Measurements from ENCODE around the gene KRT9.

The KRT9 gene

GRCh38 chr17:41563607-41564170 lies 8.2 kb downstream of the KRT9 start:
- Histone ChIP-seq H3K56ac (ENCODE audit: low read length) (no peak overlapping the region), H3K9ac (ENCODE audit: low read length) (no peak overlapping the region), H3K79me2 (ENCODE audit: control insufficient read depth, insufficient read depth, low read length) (no peaks in the 10 kb centered on the region), H4K8ac (ENCODE audit: low read depth, low read length) (no peak overlapping the region), H3K23ac (ENCODE audit: low read length) (no peak overlapping the region), H3K27ac (ENCODE audit: low read depth, low read length) (peak overlapping the region; percentile 9), H3K27me3 (ENCODE audit: insufficient read depth, low read length, poor library complexity) (no peaks in the 10 kb centered on the region), H3K79me1 (ENCODE audit: low read length) (no peaks in the 10 kb centered on the region), H2BK5ac (ENCODE audit: low read length) (no peak overlapping the region), H3K4me1 (ENCODE audit: control insufficient read depth, low read depth, low read length) (peaks cover 4% of the 10 kb centered on the region), H3K4ac (ENCODE audit: low read depth, low read length) (no peak overlapping the region), H3K4me2 (ENCODE audit: low read length) (no peak overlapping the region), H2AK5ac (ENCODE audit: low read length) (no peak overlapping the region), H4K5ac (ENCODE audit: low read length) (no peak overlapping the region), H2BK120ac (ENCODE audit: low read depth, low read length) (no peak overlapping the region), H3K18ac (ENCODE audit: low read length) (no peak overlapping the region), H3K4me3 (ENCODE audit: low read length) (no peak overlapping the region), H2BK15ac (replicated peaks; ENCODE audit: low read depth) (no peak overlapping the region), H3K36me3 (ENCODE audit: control insufficient read depth, insufficient read depth, low read length) (no peaks in the 10 kb centered on the region)
- WGBS (ENCODE audit: extremely low coverage, insufficient coverage, low lambda C conversion rate): no CpG with 5 or more reads among the region's 3 CpGs
- peak; percentile 67 for DNase-seq

- Histone ChIP-seq H3K27me3 (ENCODE audit: insufficient read depth, low read length, poor library complexity) (no peaks in the 10 kb centered on the region), H3K56ac (ENCODE audit: low read length) (no peak overlapping the region), H3K27ac (ENCODE audit: low read depth, low read length) (no peak overlapping the region), H3K4me2 (ENCODE audit: low read length) (no peak overlapping the region), H3K79me2 (ENCODE audit: control insufficient read depth, insufficient read depth, low read length) (no peaks in the 10 kb centered on the region), H4K8ac (ENCODE audit: low read depth, low read length) (no peak overlapping the region), H3K23ac (ENCODE audit: low read length) (no peak overlapping the region), H2BK15ac (replicated peaks; ENCODE audit: low read depth) (no peak overlapping the region), H3K79me1 (ENCODE audit: low read length) (no peaks in the 10 kb centered on the region), H3K4ac (ENCODE audit: low read depth, low read length) (no peak overlapping the region), H4K5ac (ENCODE audit: low read length) (no peak overlapping the region), H2BK5ac (ENCODE audit: low read length) (no peak overlapping the region), H3K18ac (ENCODE audit: low read length) (no peak overlapping the region), H3K4me3 (ENCODE audit: low read length) (no peak overlapping the region), H3K9ac (ENCODE audit: low read length) (no peak overlapping the region), H3K4me1 (ENCODE audit: control insufficient read depth, low read depth, low read length) (peaks cover 4% of the 10 kb centered on the region), H2BK120ac (ENCODE audit: low read depth, low read length) (no peak overlapping the region), H3K36me3 (ENCODE audit: control insufficient read depth, insufficient read depth, low read length) (no peaks in the 10 kb centered on the region), H2AK5ac (ENCODE audit: low read length) (no peak overlapping the region)
- WGBS (ENCODE audit: extremely low coverage, insufficient coverage, low lambda C conversion rate): no CpG with 5 or more reads among the region's 6 CpGs
- no peak for DNase-seq
Measured at GRCh38 chr17:41561554-41561953, 10.3 kb downstream of the KRT9 start.

- H4K5ac ChIP-seq (ENCODE audit: low read length): no peak overlapping the region
- no peak overlapping the region for H2AK5ac ChIP-seq (ENCODE audit: low read length)
- DNase-seq: no peak
- no peak overlapping the region for H3K27ac ChIP-seq (ENCODE audit: low read depth, low read length)
- no peak overlapping the region for H3K4ac ChIP-seq (ENCODE audit: low read depth, low read length)
- H3K27me3 ChIP-seq (ENCODE audit: insufficient read depth, low read length, poor library complexity): no peaks in the 10 kb centered on the region
- H3K56ac ChIP-seq (ENCODE audit: low read length): no peak overlapping the region
- H3K4me2 ChIP-seq (ENCODE audit: low read length): no peak overlapping the region
- WGBS (ENCODE audit: extremely low coverage, insufficient coverage, low lambda C conversion rate): no CpG with 5 or more reads among the region's 2 CpGs
- H3K79me1 ChIP-seq (ENCODE audit: low read length): no peaks in the 10 kb centered on the region
- no peaks in the 10 kb centered on the region for H3K79me2 ChIP-seq (ENCODE audit: control insufficient read depth, insufficient read depth, low read length)
- H3K18ac ChIP-seq (ENCODE audit: low read length): no peak overlapping the region
- H3K9ac ChIP-seq (ENCODE audit: low read length): no peak overlapping the region
- no peaks in the 10 kb centered on the region for H3K36me3 ChIP-seq (ENCODE audit: control insufficient read depth, insufficient read depth, low read length)
- H3K4me3 ChIP-seq (ENCODE audit: low read length): no peak overlapping the region
- no peak overlapping the region for H4K8ac ChIP-seq (ENCODE audit: low read depth, low read length)
- no peak overlapping the region for H3K23ac ChIP-seq (ENCODE audit: low read length)
- peaks cover 4% of the 10 kb centered on the region for H3K4me1 ChIP-seq (ENCODE audit: control insufficient read depth, low read depth, low read length)
- no peak overlapping the region for H2BK120ac ChIP-seq (ENCODE audit: low read depth, low read length)
- no peak overlapping the region for H2BK15ac ChIP-seq (replicated peaks; ENCODE audit: low read depth)
- no peak overlapping the region for H2BK5ac ChIP-seq (ENCODE audit: low read length)
Measured at GRCh38 chr17:41559548-41559947, 12.3 kb downstream of the KRT9 start.

DNA sequence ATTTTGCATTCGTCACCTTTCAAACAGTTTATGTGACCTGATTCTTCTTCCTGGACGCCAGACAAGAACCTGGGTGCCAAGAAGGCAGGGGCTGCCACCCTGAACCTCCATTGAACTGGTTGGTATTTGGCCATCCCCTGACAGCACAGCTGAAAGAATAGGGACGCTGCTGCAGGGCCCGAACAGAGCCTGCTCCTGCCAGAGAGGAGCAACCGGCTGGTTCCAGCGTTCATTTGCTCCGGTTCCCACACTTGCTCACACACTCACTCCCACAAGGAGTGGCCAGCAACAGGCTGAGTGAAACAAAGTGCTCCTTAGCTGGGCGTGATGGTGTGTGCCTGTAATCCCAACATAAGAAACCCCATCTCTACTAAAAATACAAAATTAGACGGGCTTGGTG lies 14.9 kb downstream of the KRT9 start:
- Histone ChIP-seq H3K36me3 (ENCODE audit: control insufficient read depth, insufficient read depth, low read length) (no peaks in the 10 kb centered on the region), H3K4ac (ENCODE audit: low read depth, low read length) (no peak overlapping the region), H3K4me1 (ENCODE audit: control insufficient read depth, low read depth, low read length) (no peaks in the 10 kb centered on the region), H3K27ac (ENCODE audit: low read depth, low read length) (no peak overlapping the region), H2BK5ac (ENCODE audit: low read length) (no peak overlapping the region), H2BK120ac (ENCODE audit: low read depth, low read length) (no peak overlapping the region), H3K4me3 (ENCODE audit: low read length) (no peak overlapping the region), H2AK5ac (ENCODE audit: low read length) (no peak overlapping the region), H3K79me2 (ENCODE audit: control insufficient read depth, insufficient read depth, low read length) (no peaks in the 10 kb centered on the region), H3K4me2 (ENCODE audit: low read length) (no peak overlapping the region), H4K8ac (ENCODE audit: low read depth, low read length) (no peak overlapping the region), H4K5ac (ENCODE audit: low read length) (no peak overlapping the region), H3K56ac (ENCODE audit: low read length) (no peak overlapping the region), H3K9ac (ENCODE audit: low read length) (no peak overlapping the region), H3K23ac (ENCODE audit: low read length) (no peak overlapping the region), H3K79me1 (ENCODE audit: low read length) (no peaks in the 10 kb centered on the region), H3K18ac (ENCODE audit: low read length) (no peak overlapping the region), H3K27me3 (ENCODE audit: insufficient read depth, low read length, poor library complexity) (no peaks in the 10 kb centered on the region), H2BK15ac (replicated peaks; ENCODE audit: low read depth) (no peak overlapping the region)
- DNase-seq: no peak
- no CpG with 5 or more reads among the region's 9 CpGs for WGBS (ENCODE audit: extremely low coverage, insufficient coverage, low lambda C conversion rate)

DNA sequence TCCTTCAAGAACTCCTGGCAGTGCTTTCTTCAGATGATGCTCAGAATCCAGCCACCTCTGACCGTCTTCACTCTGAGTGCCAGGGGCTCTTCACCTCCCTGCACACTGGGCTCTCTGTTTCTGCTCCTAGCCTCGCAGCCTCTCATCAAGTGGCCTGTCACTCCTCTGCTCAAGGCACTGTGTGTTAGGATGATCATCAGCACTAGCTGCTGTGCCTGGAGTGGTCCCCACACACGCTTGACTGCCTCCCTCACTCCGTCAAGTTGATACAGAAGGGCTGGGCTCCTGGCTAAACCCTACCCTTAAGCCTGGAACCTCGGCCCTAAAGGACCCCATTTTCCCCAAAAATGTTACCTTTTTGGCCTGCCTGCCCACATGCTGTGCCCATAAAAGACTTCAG lies 15.6 kb downstream of the KRT9 start:
- Histone ChIP-seq H2BK15ac (replicated peaks; ENCODE audit: low read depth) (no peak overlapping the region), H2AK5ac (ENCODE audit: low read length) (no peak overlapping the region), H3K18ac (ENCODE audit: low read length) (no peak overlapping the region), H3K27me3 (ENCODE audit: insufficient read depth, low read length, poor library complexity) (no peaks in the 10 kb centered on the region), H2BK120ac (ENCODE audit: low read depth, low read length) (no peak overlapping the region), H3K9ac (ENCODE audit: low read length) (no peak overlapping the region), H3K4me3 (ENCODE audit: low read length) (no peak overlapping the region), H2BK5ac (ENCODE audit: low read length) (no peak overlapping the region), H3K4me2 (ENCODE audit: low read length) (no peak overlapping the region), H4K8ac (ENCODE audit: low read depth, low read length) (no peak overlapping the region), H3K79me1 (ENCODE audit: low read length) (no peaks in the 10 kb centered on the region), H3K4me1 (ENCODE audit: control insufficient read depth, low read depth, low read length) (no peaks in the 10 kb centered on the region), H3K4ac (ENCODE audit: low read depth, low read length) (no peak overlapping the region), H3K79me2 (ENCODE audit: control insufficient read depth, insufficient read depth, low read length) (no peaks in the 10 kb centered on the region), H3K36me3 (ENCODE audit: control insufficient read depth, insufficient read depth, low read length) (no peaks in the 10 kb centered on the region), H3K23ac (ENCODE audit: low read length) (no peak overlapping the region), H3K27ac (ENCODE audit: low read depth, low read length) (no peak overlapping the region), H4K5ac (ENCODE audit: low read length) (no peak overlapping the region), H3K56ac (ENCODE audit: low read length) (no peak overlapping the region)
- no peak for DNase-seq
- no CpG with 5 or more reads among the region's 5 CpGs for WGBS (ENCODE audit: extremely low coverage, insufficient coverage, low lambda C conversion rate)

Measured in mesendoderm (in vitro differentiated cells).